K562 (cell line): Measurements from ENCODE around the gene UBQLNL. TPM values are rescaled to one million over a fixed set of nuclear protein-coding genes. Genes with fewer than 3 reads are reported as not detected.

Source experiments
- BHLHE40 ChIP-seq: IDR thresholded peaks from 2 replicates; pipeline ENCODE4 v1.6.1; 2011; ENCODE audit warnings: low read length, improper control_type of control experiment
- GABPA ChIP-seq: fragments of 200-800 bp; sonication (Bioruptor generic); conservative IDR thresholded peaks from 2 replicates; pipeline ENCODE4 v1.6.1; 2016; ENCODE audit warnings: low read depth, missing genetic modification characterization, missing compliant biosample characterization
- GTF2E2 ChIP-seq: fragments of 200-800 bp; sonication (Bioruptor generic); IDR thresholded peaks from 2 replicates; pipeline ENCODE4 v1.6.1; 2016; ENCODE audit warnings: missing genetic modification characterization, missing compliant biosample characterization
- MLX ChIP-seq, 2 experiments: fragments of 450-650 bp in 1 of 2; sonication (generic) in 1 of 2; formaldehyde crosslinking; conservative IDR thresholded peaks; 2 replicates each; pipeline versions ENCODE4 v1.4.0 to v1.8.1; 2020 to 2022; ENCODE audit warnings: mild to moderate bottlenecking in 1 of 2, missing genetic modification reagents in 1 of 2
- NBN ChIP-seq: fragments of 450-650 bp; IDR thresholded peaks from 2 replicates; pipeline ENCODE4 v1.6.1; 2016; ENCODE audit warnings: low read depth, mild to moderate bottlenecking
- NEUROD1 ChIP-seq: fragments of 150-350 bp; IDR thresholded peaks from 2 replicates; pipeline ENCODE4 v1.6.1; 2014; ENCODE audit warnings: borderline replicate concordance, low read length, low read depth; ENCODE audit not compliant: partially characterized antibody
- RBFOX2 ChIP-seq: fragments of 200-400 bp; formaldehyde crosslinking; IDR thresholded peaks from 2 replicates; pipeline ENCODE4 v1.6.1; 2017; ENCODE audit warnings: low read depth, mild to moderate bottlenecking, low read length, moderate library complexity
- TEAD2 ChIP-seq: fragments of 450-650 bp; IDR thresholded peaks from 2 replicates; pipeline ENCODE4 v1.6.1; 2016; ENCODE audit warnings: missing genetic modification characterization, control low read depth, missing compliant biosample characterization
- TEAD4 ChIP-seq, 2 experiments: sonication (generic) in 1 of 2; formaldehyde crosslinking in 1 of 2; IDR thresholded peaks; 2 replicates each; pipeline versions ENCODE4 v1.6.1 to v1.8.0; 2012 to 2022; ENCODE audit warnings: borderline replicate concordance in 1 of 2, inconsistent platforms in 1 of 2, low read length in 1 of 2, mild to moderate bottlenecking in 1 of 2, missing genetic modification reagents in 1 of 2
- XRCC5 ChIP-seq: fragments of 200-400 bp; formaldehyde crosslinking; IDR thresholded peaks from 2 replicates; pipeline ENCODE4 v1.6.1; 2017; ENCODE audit warnings: low read depth, mild to moderate bottlenecking, low read length
- ZBTB17 ChIP-seq: fragments of 450-650 bp; formaldehyde crosslinking; IDR thresholded peaks from 2 replicates; pipeline ENCODE4 v1.4.0; 2020; ENCODE audit warnings: mild to moderate bottlenecking
- ZMIZ1 ChIP-seq, 2 experiments: fragments of 150-350 bp in 1 of 2; IDR thresholded peaks; 2 replicates each; pipeline ENCODE4 v1.6.1; 2012 to 2016; ENCODE audit warnings: low read depth in 2 of 2, low read length in 2 of 2, mild to moderate bottlenecking in 1 of 2, moderate library complexity in 1 of 2
- ZNF347 ChIP-seq: fragments of 450-650 bp; formaldehyde crosslinking; IDR thresholded peaks from 2 replicates; pipeline ENCODE4 v1.4.0; 2020; ENCODE audit warnings: low read depth, mild to moderate bottlenecking, moderate library complexity
- ZNF407 ChIP-seq: fragments of 450-650 bp; IDR thresholded peaks from 2 replicates; pipeline ENCODE4 v1.6.1; 2016; ENCODE audit warnings: low read depth
- polyA plus RNA-seq, 8 experiments: library from polyadenylated mRNA; depleted of rRNA in 4 of 8; stranded (reverse) in 5 of 8; unstranded in 3 of 8; fragments of >200 nt; fragmentation: Nextera tagmentation in 2 of 8; fragmentation: Illumina TruSeq in 1 of 8; extraction: Ambion mirVana in 2 of 8; extraction: Trizol in 1 of 8; gene quantifications; 2 replicates each; pipeline versions ENCODE4 v1.2.1 to v1.2.3, GENCODE V29; 2011 to 2014; ENCODE audit warnings: inconsistent platforms in 1 of 8, missing spikeins in 1 of 8
- total RNA-seq, 7 experiments: library from RNA; depleted of rRNA in 6 of 7; stranded (reverse); fragments of >200 nt in 6 of 7; fragmentation: Illumina TruSeq in 2 of 7; extraction: Trizol in 2 of 7; gene quantifications; 2 replicates each; pipeline versions ENCODE4 v1.2.1 to v1.2.3, GENCODE V29; 2011 to 2021; ENCODE audit warnings: low replicate concordance in 1 of 7
- TF ChIP-seq, protein P1 (sequence below): sonication (generic); formaldehyde crosslinking; IDR thresholded peaks from 2 replicates; pipeline ENCODE4 v1.9.0; 2022; ENCODE audit warnings: mild to moderate bottlenecking, missing genetic modification reagents

The UBQLNL gene
- total and polyA plus RNA-seq, 9 of the 15 experiments (the other 6 are each of a cell fraction or from before 2014, with no cell fraction given), result 0.07 to 0.27 (median 0.14) TPM

DNA sequence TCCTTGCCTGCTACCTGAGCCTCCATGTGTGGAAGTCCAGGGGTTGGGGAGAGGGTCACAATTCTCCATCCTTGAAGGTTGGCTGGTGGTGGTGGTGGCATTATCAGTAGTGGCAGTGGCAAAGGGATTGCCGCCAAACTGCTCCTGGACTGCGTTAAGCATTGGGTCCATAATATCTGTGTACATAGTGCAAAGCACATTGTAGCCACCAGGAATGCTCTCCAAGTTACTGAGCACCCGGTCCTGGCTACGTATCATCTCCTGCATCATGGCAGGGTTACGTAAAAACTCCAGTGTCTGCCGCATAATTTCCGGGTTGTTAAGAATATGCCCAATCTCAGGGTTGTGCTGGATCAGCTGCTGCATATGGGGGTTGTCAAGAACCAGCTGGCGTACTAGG, 7.9 kb downstream of the UBQLNL start (continued):
- TF ChIP-seq ZNF407 (no peak), MLX (CRISPR knock-in tag; conservative IDR thresholded peaks at IDR 0.05) (no peak), TEAD2 (0 out of 2 replicates have a peak, but pooled peaks have one; percentile 57), TEAD4 (IDR thresholded peaks at IDR 0.05; ENCODE audit: low read length) (peak; percentile 39; the same call in 1 of the 2 replicates), TEAD4 (CRISPR knock-in tag; IDR thresholded peaks at IDR 0.05; ENCODE audit: borderline replicate concordance) (no peak), ZNF347 (CRISPR knock-in tag) (no peak), ZBTB17 (CRISPR knock-in tag) (no peak), NEUROD1 (no peak), GABPA (tag) (no peak), RBFOX2 (no peak), BHLHE40 (no peak), ZMIZ1 (IDR thresholded peaks at IDR 0.05; ENCODE audit: low read depth in 2 of 2, low read length in 2 of 2) (no peak), NBN (no peak), XRCC5 (no peak), GTF2E2 (tag) (no peak)
- TF ChIP-seq, protein P1, sequence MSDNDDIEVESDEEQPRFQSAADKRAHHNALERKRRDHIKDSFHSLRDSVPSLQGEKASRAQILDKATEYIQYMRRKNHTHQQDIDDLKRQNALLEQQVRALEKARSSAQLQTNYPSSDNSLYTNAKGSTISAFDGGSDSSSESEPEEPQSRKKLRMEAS (CRISPR knock-in tag), result no peak
